ENCODE measurements around the gene REN. TPM values are rescaled to one million over a fixed set of nuclear protein-coding genes. Genes with fewer than 3 reads are reported as not detected.

The REN gene
- total RNA-seq, 3 donors from 2014 or later, result not detected

DNA sequence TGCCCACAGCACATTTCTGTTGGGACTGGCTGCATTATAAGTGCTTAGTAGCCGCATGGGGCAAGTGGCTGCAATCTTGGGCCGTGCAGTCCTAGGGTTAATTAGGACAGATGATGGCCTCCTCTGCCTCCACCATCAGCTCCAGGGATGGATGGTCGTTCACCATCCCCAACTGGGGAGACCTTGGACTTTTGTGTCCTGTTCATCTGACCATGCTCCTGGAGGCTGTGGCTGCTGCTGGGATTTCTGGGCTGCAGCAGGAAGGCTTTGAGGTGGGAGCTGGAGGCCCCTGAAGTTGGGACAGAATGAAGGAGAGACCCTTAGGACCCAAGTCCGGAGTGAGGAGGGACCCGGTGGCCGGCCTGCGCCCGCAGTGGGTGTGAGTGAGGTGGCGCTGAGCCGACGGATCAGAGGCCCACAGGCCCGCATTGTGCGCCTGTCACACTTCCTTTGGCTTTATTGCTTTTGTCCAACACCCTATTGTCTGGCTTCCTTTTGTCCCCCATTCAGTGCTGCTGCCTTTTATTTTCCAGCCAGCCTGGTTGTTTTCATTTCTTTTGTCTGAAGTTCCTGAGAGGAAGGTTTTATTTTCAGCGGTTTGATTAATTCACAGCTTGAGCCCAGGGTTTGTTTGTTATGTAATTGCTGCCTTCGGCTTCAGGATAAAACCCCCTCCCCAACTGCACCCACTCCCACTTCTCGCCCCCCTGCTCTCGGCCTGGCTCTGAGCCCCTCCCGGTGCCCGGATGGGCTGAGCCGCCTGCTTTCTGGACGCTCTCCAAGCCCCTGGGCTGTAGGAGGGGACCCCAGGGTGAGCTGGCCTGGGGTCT, 57.6 kb downstream of the REN start:
- TF ChIP-seq, protein P1, sequence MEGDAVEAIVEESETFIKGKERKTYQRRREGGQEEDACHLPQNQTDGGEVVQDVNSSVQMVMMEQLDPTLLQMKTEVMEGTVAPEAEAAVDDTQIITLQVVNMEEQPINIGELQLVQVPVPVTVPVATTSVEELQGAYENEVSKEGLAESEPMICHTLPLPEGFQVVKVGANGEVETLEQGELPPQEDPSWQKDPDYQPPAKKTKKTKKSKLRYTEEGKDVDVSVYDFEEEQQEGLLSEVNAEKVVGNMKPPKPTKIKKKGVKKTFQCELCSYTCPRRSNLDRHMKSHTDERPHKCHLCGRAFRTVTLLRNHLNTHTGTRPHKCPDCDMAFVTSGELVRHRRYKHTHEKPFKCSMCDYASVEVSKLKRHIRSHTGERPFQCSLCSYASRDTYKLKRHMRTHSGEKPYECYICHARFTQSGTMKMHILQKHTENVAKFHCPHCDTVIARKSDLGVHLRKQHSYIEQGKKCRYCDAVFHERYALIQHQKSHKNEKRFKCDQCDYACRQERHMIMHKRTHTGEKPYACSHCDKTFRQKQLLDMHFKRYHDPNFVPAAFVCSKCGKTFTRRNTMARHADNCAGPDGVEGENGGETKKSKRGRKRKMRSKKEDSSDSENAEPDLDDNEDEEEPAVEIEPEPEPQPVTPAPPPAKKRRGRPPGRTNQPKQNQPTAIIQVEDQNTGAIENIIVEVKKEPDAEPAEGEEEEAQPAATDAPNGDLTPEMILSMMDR (IDR thresholded peaks at IDR 0.05), result no peak
- TF ChIP-seq POLR2AphosphoS5 (IDR thresholded peaks at IDR 0.05) (no peak), POLR2A (IDR thresholded peaks at IDR 0.05) (no peak)
- Histone ChIP-seq H3K9me3 (no peaks in the 10 kb centered on the region), H3K4me1 (peaks cover 12% of the 10 kb centered on the region in 2 donors), H3K4me3 (no peak overlapping the region), H3K36me3 (no peaks in the 10 kb centered on the region), H3K27ac (peak overlapping the region in 1 of 2 donors; percentile 58), H3K27me3 (no peaks in the 10 kb centered on the region)
- intact Hi-C loops (cut with DNase I; ENCODE audit: low total_unique reads), result no loop called here
- no peak for DNase-seq (ENCODE audit: low spot score in 2 of 2)

DNA sequence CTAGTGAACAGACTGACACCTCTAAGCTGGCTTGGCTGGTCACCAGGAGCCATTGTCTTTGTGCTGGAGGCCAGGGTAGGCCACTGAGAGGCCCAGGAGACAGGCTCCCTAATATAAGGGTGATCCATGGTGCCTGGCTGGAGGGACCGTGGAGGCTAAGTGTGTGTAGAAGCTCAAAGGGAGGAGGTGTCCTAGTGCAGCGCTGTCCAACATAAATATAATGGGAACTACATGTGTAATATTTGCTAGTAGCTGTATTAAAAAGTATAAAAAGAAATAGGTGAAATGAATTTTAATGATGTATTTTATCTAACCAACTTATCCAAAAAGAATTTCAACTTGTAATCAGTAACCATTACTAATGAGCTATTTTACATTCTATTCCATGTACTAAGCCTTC, 58.2 kb downstream of the REN start:
- H3K4me1 ChIP-seq, result peaks cover 14 to 18% of the 10 kb centered on the region in 2 donors

DNA sequence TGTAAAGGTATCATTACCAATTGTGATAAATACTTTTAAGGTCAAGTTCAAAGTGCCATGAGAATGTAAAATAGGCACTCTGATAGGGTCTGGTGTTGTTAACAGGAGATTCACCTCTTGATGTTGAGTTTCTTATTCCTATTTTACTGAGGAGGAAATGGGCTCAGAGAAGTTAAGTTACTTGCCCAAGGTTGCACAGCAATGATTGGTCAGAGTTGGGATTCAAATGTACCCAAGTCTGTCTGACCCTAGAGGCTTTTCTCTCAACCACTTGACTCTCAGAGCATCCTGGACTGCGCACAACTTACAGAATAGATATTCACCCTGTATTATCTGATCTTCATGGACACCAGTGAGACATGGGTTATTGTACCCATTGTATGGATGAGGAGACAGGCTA, 59.3 kb downstream of the REN start:
- Histone ChIP-seq H3K27me3 (no peaks in the 10 kb centered on the region), H3K27ac (peak overlapping the region in 1 of 2 donors; percentile 40), H3K4me3 (no peak overlapping the region), H3K36me3 (no peaks in the 10 kb centered on the region), H3K9me3 (no peaks in the 10 kb centered on the region), H3K4me1 (peaks cover 14 to 26% of the 10 kb centered on the region in 2 donors)
- intact Hi-C loops (cut with DNase I; ENCODE audit: low total_unique reads), result no loop called here
- no peak for DNase-seq (ENCODE audit: low spot score in 2 of 2)
- TF ChIP-seq, protein P1 (IDR thresholded peaks at IDR 0.05), result no peak
- TF ChIP-seq POLR2A (IDR thresholded peaks at IDR 0.05) (no peak), POLR2AphosphoS5 (IDR thresholded peaks at IDR 0.05) (no peak)

More for the DNA sequence above, 58.2 kb downstream of the REN start:
- Histone ChIP-seq H3K9me3 (no peaks in the 10 kb centered on the region), H3K27ac (peak overlapping the region in 1 of 2 donors; percentile 32), H3K36me3 (no peaks in the 10 kb centered on the region), H3K27me3 (no peaks in the 10 kb centered on the region), H3K4me3 (no peak overlapping the region)
- intact Hi-C loops (cut with DNase I; ENCODE audit: low total_unique reads), result no loop called here
- TF ChIP-seq POLR2AphosphoS5 (IDR thresholded peaks at IDR 0.05) (no peak), POLR2A (IDR thresholded peaks at IDR 0.05) (no peak)
- TF ChIP-seq, protein P1 (IDR thresholded peaks at IDR 0.05), result no peak
- DNase-seq (ENCODE audit: low spot score in 2 of 2), result no peak

DNA sequence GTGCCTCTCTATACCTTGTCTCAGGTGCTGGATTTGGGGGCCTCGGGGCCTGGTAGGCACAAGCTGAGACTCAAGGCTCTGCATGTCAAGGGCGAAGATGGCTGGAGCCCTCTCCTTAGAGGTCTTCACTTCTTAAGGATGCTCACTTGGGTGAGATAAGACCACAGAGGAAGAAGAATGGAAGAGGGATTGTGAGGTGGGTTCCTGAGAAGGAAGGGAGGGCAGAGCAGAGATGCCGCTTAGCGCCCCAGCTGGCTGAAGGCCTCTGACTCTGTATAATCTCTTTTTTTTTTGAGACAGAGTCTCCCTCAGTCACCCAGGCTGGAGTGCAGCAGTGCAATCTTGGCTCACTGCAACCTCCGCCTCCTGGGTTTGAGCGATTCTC, 61.0 kb downstream of the REN start:
- peak overlapping the region; percentile 75 to 87 for H3K27ac ChIP-seq

More for the DNA sequence above, 61.0 kb downstream of the REN start:
- intact Hi-C loops (cut with DNase I; ENCODE audit: low total_unique reads), result no loop called here
- Histone ChIP-seq H3K4me3 (no peak overlapping the region), H3K27me3 (no peaks in the 10 kb centered on the region), H3K9me3 (no peaks in the 10 kb centered on the region), H3K36me3 (no peaks in the 10 kb centered on the region), H3K4me1 (peaks cover 14 to 26% of the 10 kb centered on the region in 2 donors)
- DNase-seq (ENCODE audit: low spot score in 2 of 2), result no peak
- no peak for TF ChIP-seq POLR2AphosphoS5 (IDR thresholded peaks at IDR 0.05)
- no peak for TF ChIP-seq POLR2A (IDR thresholded peaks at IDR 0.05)
- TF ChIP-seq, protein P1 (IDR thresholded peaks at IDR 0.05), result no peak

Other genes with a start within 250 kb of the REN start
- gene SOX13, start 93.2 kb downstream of the REN start, total RNA-seq, result 10 to 100 TPM; 22.9 to 34.7 (median 31.9) TPM
- gene ETNK2, start 14.3 kb downstream of the REN start, total RNA-seq, result 10 to 100 TPM; 13.8 to 66.1 (median 16.8) TPM
- not detected for gene KISS1, start 30.2 kb upstream of the REN start, total RNA-seq
- gene GOLT1A, start 47.7 kb upstream of the REN start, total RNA-seq, result 1 to 10 TPM in 2 of 3 donors, not detected in 1; 3.4 to 4.6 TPM
- gene PLEKHA6, start 193.6 kb upstream of the REN start, total RNA-seq, result 10 to 100 TPM in 2 of 3 donors, 1 to 10 TPM in 1; 1.4 to 34.0 (median 17.7) TPM
- 10 to 100 TPM; 47.5 to 91.6 (median 53.3) TPM for gene PPP1R15B, start 245.5 kb upstream of the REN start, total RNA-seq

Data from breast epithelium (tissue), 4 donors.